GM12878 (cell line): ENCODE measurements around the gene EPB41L2. TPM values are rescaled to one million over a fixed set of nuclear protein-coding genes. Genes with fewer than 3 reads are reported as not detected.

ENCODE experiments used
- ATF7 ChIP-seq: fragments of 450-650 bp; IDR thresholded peaks from 2 replicates; pipeline ENCODE4 v1.6.1; 2016; ENCODE audit warnings: low read depth, mild to moderate bottlenecking
- BMI1 ChIP-seq: fragments of 450-650 bp; IDR thresholded peaks from 2 replicates; pipeline ENCODE4 v1.6.1; 2016; ENCODE audit warnings: mild to moderate bottlenecking, moderate library complexity, borderline replicate concordance
- CBX3 ChIP-seq: fragments of 200-600 bp; sonication (generic); IDR thresholded peaks from 2 replicates; pipeline ENCODE4 v1.6.1; 2016; ENCODE audit warnings: low read depth, borderline replicate concordance
- CUX1 ChIP-seq: IDR thresholded peaks from 2 replicates; pipeline ENCODE4 v1.6.1; 2012; ENCODE audit warnings: improper control_type of control experiment, low read depth, low read length; ENCODE audit not compliant: insufficient replicate concordance
- ELK1 ChIP-seq: IDR thresholded peaks from 2 replicates; pipeline ENCODE4 v1.6.1; 2012; ENCODE audit warnings: low read depth, low read length, improper control_type of control experiment
- EZH2 ChIP-seq: IDR thresholded peaks from 2 replicates; pipeline ENCODE4 v1.6.1; 2012; ENCODE audit warnings: low read depth, mild to moderate bottlenecking, control low read depth, inconsistent platforms, low read length, borderline replicate concordance; ENCODE audit not compliant: control insufficient read depth
- IKZF2 ChIP-seq, 2 experiments: fragments of 450-650 bp; IDR thresholded peaks; 2 replicates each; pipeline ENCODE4 v1.6.1; 2017; ENCODE audit warnings: mild to moderate bottlenecking in 2 of 2, moderate library complexity in 2 of 2
- LARP7 ChIP-seq: fragments of 450-650 bp; IDR thresholded peaks from 2 replicates; pipeline ENCODE4 v1.6.1; 2017; ENCODE audit warnings: mild to moderate bottlenecking
- MLLT1 ChIP-seq: fragments of 450-650 bp; IDR thresholded peaks from 2 replicates; pipeline ENCODE4 v1.6.1; 2016; ENCODE audit warnings: mild to moderate bottlenecking
- NFYA ChIP-seq: IDR thresholded peaks from 2 replicates; pipeline ENCODE4 v1.6.1; 2011; ENCODE audit warnings: low read depth, mild to moderate bottlenecking, low read length, improper control_type of control experiment, borderline replicate concordance
- NFYB ChIP-seq: IDR thresholded peaks from 2 replicates; pipeline ENCODE4 v1.6.1; 2011; ENCODE audit warnings: low read depth, mild to moderate bottlenecking, low read length, improper control_type of control experiment, moderate library complexity; ENCODE audit not compliant: insufficient read depth
- POU2F2 ChIP-seq: IDR thresholded peaks from 3 replicates; pipeline ENCODE4 v1.6.1; 2011; ENCODE audit warnings: low read depth, mild to moderate bottlenecking, low read length, borderline replicate concordance
- RB1 ChIP-seq: fragments of 450-650 bp; formaldehyde crosslinking; IDR thresholded peaks from 2 replicates; pipeline ENCODE4 v1.6.1; 2017; ENCODE audit warnings: mild to moderate bottlenecking, borderline replicate concordance
- RELA ChIP-seq: fragments of 450-650 bp; IDR thresholded peaks from 2 replicates; pipeline ENCODE4 v1.8.0; 2014; ENCODE audit warnings: borderline replicate concordance; ENCODE audit not compliant: partially characterized antibody
- SIN3A ChIP-seq: IDR thresholded peaks from 2 replicates; pipeline ENCODE4 v1.6.1; 2012; ENCODE audit warnings: low read depth, low read length, improper control_type of control experiment
- SUPT20H ChIP-seq: IDR thresholded peaks from 2 replicates; pipeline ENCODE4 v1.6.1; 2011; ENCODE audit warnings: low read depth, mild to moderate bottlenecking, low read length, moderate library complexity, borderline replicate concordance; ENCODE audit not compliant: control insufficient read depth
- ZNF274 ChIP-seq: IDR thresholded peaks from one replicate; pipeline ENCODE4 v1.8.0; 2011; ENCODE audit not compliant: insufficient read length, insufficient read depth
- ZNF592 ChIP-seq: fragments of 450-650 bp; IDR thresholded peaks from 2 replicates; pipeline ENCODE4 v1.6.1; 2017; ENCODE audit warnings: mild to moderate bottlenecking, moderate library complexity
- polyA plus RNA-seq, 11 experiments: library from polyadenylated mRNA; depleted of rRNA in 4 of 11; unstranded in 6 of 11; stranded (reverse) in 5 of 11; fragments of >200 nt; fragmentation: Nextera tagmentation in 4 of 11; fragmentation: Illumina TruSeq in 1 of 11; extraction: Ambion mirVana in 4 of 11; extraction: Trizol in 1 of 11; gene quantifications; 1 replicate in 1 of 11; 2 replicates in 10 of 11; pipeline versions ENCODE4 v1.2.1 to v1.2.3, GENCODE V29; 2011 to 2016; ENCODE audit warnings: inconsistent platforms in 2 of 11, missing spikeins in 2 of 11, low read depth in 1 of 11
- total RNA-seq, 4 experiments: library from RNA; depleted of rRNA in 3 of 4; stranded (reverse); fragments of >200 nt in 3 of 4; fragmentation: Illumina TruSeq in 1 of 4; extraction: Trizol in 1 of 4; gene quantifications; 2 replicates each; pipeline versions ENCODE4 v1.2.1 to v1.2.3, GENCODE V29; 2013 to 2021

Gene EPB41L2
- total and polyA plus RNA-seq, 10 of the 15 experiments (the other 5 are each of a cell fraction or from before 2014, with no cell fraction given): 7.4 to 41.6 (median 19.0) TPM

GRCh38 chr6:131060311-131060710 lies 2.7 kb downstream of the EPB41L2 start (continued):
- TF ChIP-seq NFYA (no peak), POU2F2 (no peak), LARP7 (no peak), ELK1 (no peak), MLLT1 (no peak), ZNF274 (no peak), NFYB (no peak), ATF7 (no peak), ZNF592 (no peak), IKZF2 (IDR thresholded peaks at IDR 0.05) (no peak), SIN3A (no peak), RELA (no peak), SUPT20H (no peak), RB1 (no peak), BMI1 (no peak), CUX1 (no peak), CBX3 (no peak), EZH2 (no peak)
